HG03469 (cell line): ENCODE measurements around the gene TBX20.
"Not testable (repeated sequence)": the region's sequence is repeated elsewhere in the genome, so short reads cannot be mapped to it uniquely, and the experiment has no call there.

Source experiments
- ATAC-seq: cut with Tn5 transposase; IDR thresholded peaks from one replicate; pipeline ENCODE4 v1.9.1; 2021; ENCODE audit warnings: mild to moderate bottlenecking, moderate library complexity, moderate number of reproducible peaks; ENCODE audit not compliant: unreplicated experiment

The TBX20 gene

DNA sequence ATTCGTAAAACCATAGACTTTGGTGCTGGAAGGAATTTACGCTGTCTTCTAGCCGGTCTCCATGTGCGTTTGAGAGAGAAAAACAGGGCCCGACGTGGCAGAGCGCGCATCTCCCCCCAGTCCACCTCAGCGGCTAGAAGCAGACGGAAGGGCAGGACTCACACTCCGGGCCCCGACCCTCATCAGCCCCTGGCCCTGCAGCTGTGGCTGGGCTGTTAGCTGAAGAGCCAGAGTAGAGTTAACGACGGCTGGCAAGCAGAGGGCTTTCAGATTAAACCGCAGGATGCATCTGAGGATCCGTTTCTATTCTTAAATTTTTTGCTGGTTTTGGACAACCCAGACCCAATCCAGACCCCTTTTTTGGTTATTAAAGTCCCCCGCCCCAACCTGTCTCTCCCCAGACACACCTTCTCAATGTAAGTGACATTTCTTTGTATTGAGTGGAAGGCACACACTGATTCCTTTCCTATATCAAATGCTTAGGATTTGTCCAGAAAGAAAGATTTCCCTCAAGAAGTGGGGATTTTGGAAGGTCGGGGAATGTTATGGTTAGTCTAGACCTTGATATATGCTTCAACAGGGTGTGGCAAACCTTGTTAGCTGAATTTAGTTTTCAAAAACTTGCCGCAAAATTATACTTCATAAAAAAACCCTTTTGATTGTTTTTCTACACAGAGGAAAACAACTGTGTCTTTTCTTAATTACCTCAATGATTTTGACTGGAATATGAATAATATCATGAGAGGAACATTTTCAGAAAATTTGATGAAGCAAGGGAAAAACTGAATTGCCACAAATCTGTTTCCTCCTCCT lies 1.7 kb upstream of the TBX20 start:
- no peak for ATAC-seq

GRCh38 chr7:35254496-35255442 lies 869 bp upstream of the TBX20 start:
- no peak for ATAC-seq

DNA sequence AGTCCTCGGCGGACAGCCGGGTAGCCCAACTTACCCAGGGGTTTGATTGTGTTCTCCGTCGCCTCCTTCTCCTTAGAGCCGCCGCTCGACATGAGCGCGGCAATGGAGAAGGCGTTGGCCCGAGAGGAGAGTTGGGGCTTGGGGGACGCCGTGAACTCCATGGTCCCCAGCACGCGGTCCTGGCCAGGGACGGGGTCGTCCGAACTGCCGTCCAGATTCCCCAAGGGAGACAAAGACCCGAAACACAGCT lies 515 bp downstream of the TBX20 start:
- ATAC-seq, result no peak

GRCh38 chr7:35252612-35253459 lies 1.1 kb downstream of the TBX20 start:
- ATAC-seq, result no peak

- no peak for ATAC-seq
Measured at GRCh38 chr7:35251606-35252310, 2.1 kb downstream of the TBX20 start.

- ATAC-seq, result no peak
Measured at GRCh38 chr7:35250941-35251340, 3.0 kb downstream of the TBX20 start.

GRCh38 chr7:35250452-35250851 lies 3.4 kb downstream of the TBX20 start:
- ATAC-seq, result no peak

DNA sequence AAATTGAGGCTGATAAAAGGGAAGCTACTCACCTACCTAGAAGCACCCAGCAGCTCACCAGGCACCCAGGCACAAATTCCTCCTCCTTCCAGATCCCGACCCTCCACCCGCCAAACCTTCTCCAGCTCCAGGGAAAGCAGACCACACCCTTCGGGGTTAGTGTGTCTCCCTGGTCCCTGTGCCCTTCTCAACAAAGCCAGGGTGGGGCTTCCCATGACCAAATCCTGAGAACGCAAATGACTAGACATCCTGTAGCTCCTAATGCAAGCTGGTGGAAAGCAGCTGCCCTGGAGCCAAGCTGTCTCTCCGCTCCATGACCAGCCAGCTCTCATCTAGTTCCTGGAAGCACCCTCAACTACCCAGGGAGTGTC lies 4.4 kb downstream of the TBX20 start:
- no peak for ATAC-seq

DNA sequence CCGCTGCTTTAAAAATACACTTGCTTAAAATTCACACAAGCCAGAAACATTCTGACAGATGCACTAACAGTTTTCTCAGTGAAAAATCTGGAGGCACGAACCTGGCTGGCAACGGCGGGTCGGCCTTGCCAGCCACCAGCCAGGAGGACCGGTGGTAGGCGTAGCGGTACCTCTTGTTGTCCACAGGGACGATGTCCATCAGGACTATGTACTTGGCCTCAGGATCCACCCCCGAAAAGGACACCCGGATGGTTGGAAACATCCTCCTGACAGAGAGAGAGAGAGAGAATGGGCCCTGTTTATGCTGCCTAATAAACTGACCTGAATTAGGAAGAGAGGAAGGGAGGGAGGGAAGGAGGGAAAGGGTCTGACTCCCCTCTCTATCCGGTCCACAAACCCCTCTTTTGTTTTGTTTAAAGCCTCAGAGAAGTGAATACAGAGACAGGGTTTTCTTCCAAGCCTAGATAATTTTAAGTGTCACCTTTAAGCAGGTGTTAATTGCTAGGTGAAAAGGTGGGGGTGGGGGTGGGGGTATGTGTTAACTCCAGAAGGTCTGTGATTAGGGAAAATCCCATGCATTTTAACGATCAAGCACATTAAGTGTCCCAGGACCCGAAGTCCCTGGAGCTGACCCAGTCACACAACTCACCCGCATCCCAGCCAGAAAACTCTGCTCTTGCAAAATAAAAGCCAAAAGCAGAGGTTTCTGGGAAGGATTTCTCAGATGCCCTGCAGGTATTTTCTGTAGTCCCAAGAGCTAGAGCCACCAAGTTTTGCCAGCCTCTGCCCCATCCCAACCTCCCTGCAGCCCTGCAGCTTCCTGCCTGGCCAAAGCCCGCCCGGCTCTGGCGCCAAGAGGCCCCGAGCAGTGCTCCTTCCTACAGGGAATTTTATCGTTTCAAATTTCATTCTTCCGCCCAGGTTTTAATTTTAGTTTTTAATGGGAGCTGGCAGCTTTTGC lies 5.0 kb downstream of the TBX20 start:
- no peak for ATAC-seq

DNA sequence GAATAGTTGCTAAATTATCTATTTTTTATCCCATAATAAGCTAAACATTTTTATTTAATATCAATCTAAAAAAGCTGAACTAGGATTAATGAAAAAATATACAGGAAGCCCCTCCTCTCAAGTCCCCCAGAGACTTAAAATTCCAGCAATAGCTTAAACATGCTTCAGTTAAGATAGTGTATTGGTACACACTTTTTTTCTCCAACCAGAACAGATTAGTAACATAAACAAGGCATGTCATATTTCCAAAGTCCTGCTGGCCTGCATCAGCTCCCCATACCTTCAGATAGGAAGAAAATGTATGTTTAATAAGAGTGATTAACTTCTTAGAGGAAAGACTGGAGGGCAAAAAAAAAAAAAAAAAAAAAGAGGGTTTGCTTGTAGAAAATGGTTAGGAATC lies 7.1 kb downstream of the TBX20 start:
- ATAC-seq, result no peak

- no peak for ATAC-seq
Measured at GRCh38 chr7:35241884-35242283, 12.0 kb downstream of the TBX20 start.

- ATAC-seq, result no peak
Measured at GRCh38 chr7:35241436-35241835, 12.5 kb downstream of the TBX20 start.

- not testable (repeated sequence) for ATAC-seq
Measured at GRCh38 chr7:35241008-35241407, 12.9 kb downstream of the TBX20 start.

- ATAC-seq, result not testable (repeated sequence)
Measured at GRCh38 chr7:35238456-35238855, 15.4 kb downstream of the TBX20 start.

- no peak for ATAC-seq
Measured at GRCh38 chr7:35232994-35233393, 20.9 kb downstream of the TBX20 start.

GRCh38 chr7:35231221-35231620 lies 22.7 kb downstream of the TBX20 start:
- ATAC-seq, result not testable (repeated sequence)

DNA sequence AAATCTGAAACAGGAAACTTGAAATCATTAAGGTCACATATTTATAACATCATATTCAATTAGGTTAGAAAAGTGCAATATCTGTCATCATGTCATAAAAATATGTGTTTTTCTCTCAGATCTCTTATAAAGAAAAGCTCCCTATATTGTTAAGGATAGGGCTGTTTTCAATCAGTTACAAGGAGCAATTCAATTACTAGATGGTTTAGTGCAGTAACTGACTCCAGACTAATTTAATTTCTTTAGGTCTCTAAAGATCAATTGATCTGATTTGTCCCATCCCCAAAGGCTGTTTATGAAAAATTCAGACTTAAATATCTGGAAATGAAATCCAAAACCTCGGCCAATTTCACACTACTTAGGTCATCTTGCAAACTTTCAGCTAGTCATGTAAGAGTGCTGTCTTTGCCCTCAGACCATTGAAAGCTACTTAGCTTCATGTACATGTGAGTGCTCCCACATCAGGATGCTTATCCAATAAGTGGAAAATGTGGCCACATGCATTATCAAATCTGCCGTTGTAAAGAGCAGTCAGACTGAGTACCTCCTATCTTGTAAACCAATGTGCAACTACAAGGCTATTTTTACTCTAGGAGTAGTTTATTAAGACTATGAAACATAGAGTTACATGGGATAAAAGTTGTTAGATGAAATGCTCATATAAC lies 24.7 kb downstream of the TBX20 start:
- ATAC-seq, result not testable (repeated sequence)

- ATAC-seq, result peak; percentile 69
Measured at GRCh38 chr7:35228496-35229051, 25.3 kb downstream of the TBX20 start.

DNA sequence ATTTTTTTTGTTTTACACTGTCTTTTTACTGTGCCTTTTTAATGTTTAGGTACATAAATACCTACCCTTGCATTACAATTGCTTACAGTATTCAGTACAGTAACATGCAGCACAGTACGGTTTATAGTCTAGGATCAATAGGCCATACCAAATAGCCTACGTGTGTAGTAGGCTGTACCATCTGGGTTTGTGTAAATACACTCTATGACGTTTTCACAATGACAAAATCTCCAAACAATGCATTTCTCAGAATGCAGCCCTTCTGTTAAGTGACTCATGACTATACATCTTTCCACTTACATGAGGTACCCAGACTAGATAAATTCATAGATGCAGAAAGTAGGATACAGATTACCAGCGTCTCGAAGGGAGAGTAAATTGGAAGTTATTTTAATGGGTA lies 26.5 kb downstream of the TBX20 start:
- ATAC-seq, result not testable (repeated sequence)
